ENCODE measurements around the gene IGSF22.
A peak's percentile ranks its signal among the peaks of the same experiment; 100 is the strongest.

IGSF22 gene
- total RNA-seq = 0.47 to 6.4 (median 3.9) reads per million in 4 donors

- no peak for DNase-seq
These were observed at the start of gene IGSF22 for GRCh38 chr11:18726040-18726439. TSS of gene IGSF22 (minus strand) at chr11:18726188. CDS start at chr11:18724236, 1,952 bp downstream.

- DNase-seq = no peak
These were observed 48.8 kb upstream of the IGSF22 start for GRCh38 chr11:18774801-18775200.

GRCh38 chr11:18773681-18774080 lies 47.7 kb upstream of the IGSF22 start:
- no peak for DNase-seq

GRCh38 chr11:18773104-18773503 lies 47.1 kb upstream of the IGSF22 start:
- DNase-seq = no peak

GRCh38 chr11:18772211-18772610 lies 46.2 kb upstream of the IGSF22 start:
- no peak for DNase-seq

GRCh38 chr11:18771266-18772035 lies 45.5 kb upstream of the IGSF22 start:
- DNase-seq = no peak

- DNase-seq = no peak
These were observed 44.6 kb upstream of the IGSF22 start for GRCh38 chr11:18770479-18771125.

- no peak for DNase-seq
These were observed 43.9 kb upstream of the IGSF22 start for GRCh38 chr11:18769802-18770456.

- DNase-seq = no peak
These were observed 43.0 kb upstream of the IGSF22 start for GRCh38 chr11:18768978-18769377.

- peak in 1 of 5 donors; percentile 68 for DNase-seq
These were observed 42.5 kb upstream of the IGSF22 start for GRCh38 chr11:18768472-18768901.

GRCh38 chr11:18766015-18766414 lies 40.0 kb upstream of the IGSF22 start:
- no peak for DNase-seq

- DNase-seq = no peak
These were observed 39.6 kb upstream of the IGSF22 start for GRCh38 chr11:18765554-18765953.

GRCh38 chr11:18761741-18762140 lies 35.8 kb upstream of the IGSF22 start:
- DNase-seq = no peak

GRCh38 chr11:18761144-18761543 lies 35.2 kb upstream of the IGSF22 start:
- no peak for DNase-seq

GRCh38 chr11:18757811-18758210 lies 31.8 kb upstream of the IGSF22 start:
- DNase-seq = no peak

- no peak for DNase-seq
These were observed 30.9 kb upstream of the IGSF22 start for GRCh38 chr11:18756889-18757288.

- DNase-seq = no peak
These were observed 28.3 kb upstream of the IGSF22 start for GRCh38 chr11:18754308-18754707.

GRCh38 chr11:18752502-18752901 lies 26.5 kb upstream of the IGSF22 start:
- no peak for DNase-seq

- DNase-seq = no peak
These were observed 25.0 kb upstream of the IGSF22 start for GRCh38 chr11:18750944-18751343.

- no peak for DNase-seq
These were observed 23.8 kb upstream of the IGSF22 start for GRCh38 chr11:18749681-18750319.

GRCh38 chr11:18748766-18749365 lies 22.9 kb upstream of the IGSF22 start:
- DNase-seq = no peak

GRCh38 chr11:18745251-18745650 lies 19.3 kb upstream of the IGSF22 start:
- DNase-seq = no peak

Data from T-helper 1 cell (primary cell).